ENCODE measurements around the gene ADAM8. TPM values are rescaled to one million over a fixed set of nuclear protein-coding genes. Genes with fewer than 3 reads are reported as not detected.

Gene ADAM8
- total and polyA plus RNA-seq, 2 of the 8 experiments (the other 6 are each of a cell fraction or from before 2014, with no cell fraction given) = 4.6 TPM

DNA sequence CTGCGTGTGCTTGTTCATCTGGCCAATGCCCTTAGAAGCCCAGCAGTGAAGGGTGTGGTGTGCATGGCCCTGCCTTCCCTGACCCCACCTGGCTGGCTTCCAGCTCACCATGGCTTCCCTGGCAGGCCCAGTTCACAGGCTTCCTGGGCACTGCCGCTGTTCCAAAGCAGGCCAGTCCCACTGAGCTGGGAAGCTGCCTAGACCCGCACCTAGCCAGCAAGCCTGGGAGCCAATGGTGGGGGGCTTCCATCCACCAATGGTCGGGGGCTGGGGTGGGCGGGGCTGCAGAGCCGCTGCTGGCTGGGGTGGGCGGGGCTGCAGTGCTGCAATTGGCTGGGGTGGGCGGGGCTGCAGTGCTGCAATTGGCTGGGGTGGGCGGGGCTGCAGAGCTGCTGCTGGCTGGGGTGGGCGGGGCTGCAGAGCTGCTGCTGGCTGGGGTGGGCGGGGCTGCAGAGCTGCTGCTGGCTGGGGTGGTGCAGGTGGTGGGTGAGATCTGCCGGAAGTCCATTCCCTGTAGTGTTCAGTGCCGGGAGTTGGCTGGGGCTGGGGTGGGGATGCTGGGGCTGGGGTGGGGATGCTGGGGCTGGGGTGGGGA is 47.6 kb upstream of the ADAM8 start:
- no peak for FAIRE-seq
- peak overlapping the region; percentile 34 for H4K5ac ChIP-seq (ENCODE audit: insufficient read length, low read depth, low read length)
- no peak overlapping the region for H3K14ac ChIP-seq (ENCODE audit: insufficient read length)
- H2AFZ ChIP-seq (ENCODE audit: low read length) = peak overlapping the region; percentile 85; the same call in 1 of the 2 replicates
- H3K4ac ChIP-seq (replicated peaks; ENCODE audit: insufficient read length, low read depth, low read length) = peak overlapping the region; percentile 91
- 0 out of 2 replicates have a peak overlapping the region, but pooled peaks have one; percentile 48 for H2BK20ac ChIP-seq (ENCODE audit: low read length)
- POLR2A ChIA-PET (ENCODE audit: partially characterized antibody) = interaction anchor here (0.6 to 1.8 kb wide), 6 partner anchors 8 to 34 kb away, joined by 3 to 7 read pairs (median 6); partner anchors contain the start of genes CALY and FUOM
- peak overlapping the region; percentile 75; the same call in 1 of the 2 replicates for H3K18ac ChIP-seq (ENCODE audit: extremely low read depth, low read length)
- H2BK5ac ChIP-seq (ENCODE audit: low read depth, low read length) = no peak overlapping the region; the same call in 1 of the 2 replicates
- no peak overlapping the region for H2BK15ac ChIP-seq (ENCODE audit: low read length)
- CTCF ChIA-PET (ENCODE audit: partially characterized antibody) = interaction anchor here (1.2 to 1.8 kb wide), 5 partner anchors 10 to 58 kb away, joined by 3 to 9 read pairs (median 4); no protein-coding TSS in a partner anchor
- H3K9me3 ChIP-seq (ENCODE audit: insufficient read depth in 2 of 2, low read depth in 1 of 2, low read length in 1 of 2) = peaks cover 0 to 2% of the 10 kb centered on the region in 2 experiments; a peak in 1 of 4 replicates
- no peaks in the 10 kb centered on the region for H3K36me3 ChIP-seq (ENCODE audit: control insufficient read depth in 2 of 4, insufficient read depth in 4 of 4, low read length in 3 of 4)
- no peak overlapping the region for H2BK120ac ChIP-seq (replicated peaks; ENCODE audit: low read depth, low read length)
- H3K9ac ChIP-seq (replicated peaks in 1 of 4; ENCODE audit: extremely low read depth in 1 of 4, low read depth in 3 of 4, low read length in 3 of 4) = no peak overlapping the region
- DNase-seq (ENCODE audit: low read depth in 1 of 2, low spot score in 2 of 2) = peak in 1 of 2 experiments; percentile 72
- peaks cover 0 to 4% of the 10 kb centered on the region in 2 experiments for H4K20me1 ChIP-seq (replicated peaks in 1 of 2; ENCODE audit: control insufficient read depth in 1 of 2, insufficient read depth in 2 of 2, low read length in 2 of 2)
- H4K91ac ChIP-seq (replicated peaks; ENCODE audit: insufficient read length, low read length) = peak overlapping the region; percentile 74
- no peak overlapping the region for H2AK5ac ChIP-seq (ENCODE audit: low read depth, low read length)
- 32% methylated on average over 7 of the region's 13 CpGs; no CpG with 5 or more reads in 1 of the 2 experiments for whole genome bisulfite sequencing, 2 experiments (ENCODE audit: extremely low coverage in 1 of 2, insufficient coverage in 1 of 2, insufficient read length in 1 of 2, insufficient replicate concordance in 2 of 2, low coverage in 1 of 2, low lambda C conversion rate in 2 of 2, missing lambda C conversion rate in 1 of 2)
- H4K8ac ChIP-seq (ENCODE audit: extremely low read depth, insufficient read depth, low read length) = peak overlapping the region; percentile 68; the same call in 1 of the 2 replicates
- H3K23me2 ChIP-seq (ENCODE audit: low read depth, low read length) = peaks cover 6% of the 10 kb centered on the region; the same call in 1 of the 2 replicates
- H3K4me1 ChIP-seq (replicated peaks in 1 of 4; ENCODE audit: control insufficient read depth in 3 of 4, insufficient read depth in 4 of 4, low read length in 3 of 4) = peaks cover 0 to 26% (median 6%) of the 10 kb centered on the region in 4 experiments; a peak in 6 of 7 replicates
- no peak overlapping the region for H3K23ac ChIP-seq (ENCODE audit: insufficient read length)
- H3K27ac ChIP-seq (ENCODE audit: low read depth, low read length) = no peak overlapping the region
- no peaks in the 10 kb centered on the region for H3K79me2 ChIP-seq (ENCODE audit: control insufficient read depth in 1 of 2, insufficient read depth in 2 of 2, low read length in 2 of 2)
- H3K27me3 ChIP-seq (replicated peaks in 1 of 4; ENCODE audit: control insufficient read depth in 3 of 4, extremely low read depth in 1 of 4, insufficient read depth in 3 of 4, low read length in 3 of 4) = peaks cover 17 to 50% (median 43%) of the 10 kb centered on the region in 4 experiments
- peak overlapping the region; percentile 46 for H3K56ac ChIP-seq (replicated peaks; ENCODE audit: insufficient read length, low read depth, low read length)
- no peak overlapping the region; the same call in 1 of the 2 replicates for H2BK12ac ChIP-seq (ENCODE audit: low read depth, low read length)
- peak overlapping the region; percentile 12 to 28; a peak in 2 of 4 replicates for H3K4me2 ChIP-seq (ENCODE audit: insufficient read depth in 1 of 2, low read depth in 2 of 2, low read length in 2 of 2)
- peak overlapping the region in 1 of 4 experiments; percentile 36; a peak in 1 of 8 replicates for H3K4me3 ChIP-seq (ENCODE audit: extremely low read depth in 1 of 4, insufficient read depth in 2 of 4, low read depth in 3 of 4, low read length in 4 of 4)
- H3K79me1 ChIP-seq (ENCODE audit: low read depth, low read length) = no peaks in the 10 kb centered on the region
- TF ChIP-seq SUZ12 (IDR thresholded peaks at IDR 0.05; ENCODE audit: low read length) (no peak), RXRA (IDR thresholded peaks at IDR 0.05; ENCODE audit: insufficient read depth, low read depth, low read length) (no peak), BRCA1 (IDR thresholded peaks at IDR 0.05; ENCODE audit: low read depth, low read length) (no peak), PHF8 (conservative IDR thresholded peaks at IDR 0.05; ENCODE audit: low read depth, low read length) (no peak), SIX5 (IDR thresholded peaks at IDR 0.05; ENCODE audit: low read depth, low read length) (no peak), BCL11A (IDR thresholded peaks at IDR 0.05; ENCODE audit: low read depth in 2 of 2, low read length in 2 of 2) (no peak), CHD1 (IDR thresholded peaks at IDR 0.05; ENCODE audit: low read depth, low read length) (no peak), CREB1 (IDR thresholded peaks at IDR 0.05) (no peak), HDAC2 (IDR thresholded peaks at IDR 0.05; ENCODE audit: borderline replicate concordance in 1 of 2, low read depth in 2 of 2, low read length in 2 of 2) (no peak), POU5F1 (IDR thresholded peaks at IDR 0.05; ENCODE audit: low read depth, low read length) (no peak)
- TF ChIP-seq, protein P1, sequence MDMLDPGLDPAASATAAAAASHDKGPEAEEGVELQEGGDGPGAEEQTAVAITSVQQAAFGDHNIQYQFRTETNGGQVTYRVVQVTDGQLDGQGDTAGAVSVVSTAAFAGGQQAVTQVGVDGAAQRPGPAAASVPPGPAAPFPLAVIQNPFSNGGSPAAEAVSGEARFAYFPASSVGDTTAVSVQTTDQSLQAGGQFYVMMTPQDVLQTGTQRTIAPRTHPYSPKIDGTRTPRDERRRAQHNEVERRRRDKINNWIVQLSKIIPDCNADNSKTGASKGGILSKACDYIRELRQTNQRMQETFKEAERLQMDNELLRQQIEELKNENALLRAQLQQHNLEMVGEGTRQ (IDR thresholded peaks at IDR 0.05; ENCODE audit: low read length) = no peak
